HepG2 (cell line): ENCODE measurements around the gene UPK1A. TPM values are rescaled to one million over a fixed set of nuclear protein-coding genes. Genes with fewer than 3 reads are reported as not detected.
A peak's percentile ranks its signal among the peaks of the same experiment; 100 is the strongest.

ENCODE experiments used
- CERS6 ChIP-seq: sonication (generic); formaldehyde crosslinking; IDR thresholded peaks from 2 replicates; pipeline ENCODE4 v1.5.0; 2020; ENCODE audit warnings: missing genetic modification reagents
- HDAC1 ChIP-seq: sonication (generic); formaldehyde crosslinking; IDR thresholded peaks from 2 replicates; pipeline ENCODE4 v1.5.1; 2020; ENCODE audit warnings: mild to moderate bottlenecking, missing genetic modification reagents
- KDM5B ChIP-seq: sonication (generic); formaldehyde crosslinking; IDR thresholded peaks from 2 replicates; pipeline ENCODE4 v1.4.0; 2020; ENCODE audit warnings: missing genetic modification reagents, mild to moderate bottlenecking, borderline replicate concordance
- LRRFIP1 ChIP-seq: sonication (generic); formaldehyde crosslinking; conservative IDR thresholded peaks from 2 replicates; pipeline ENCODE4 v1.4.0; 2020; ENCODE audit warnings: missing genetic modification reagents
- PAXIP1 ChIP-seq: sonication (generic); formaldehyde crosslinking; conservative IDR thresholded peaks from 2 replicates; pipeline ENCODE4 v1.4.0; 2020; ENCODE audit warnings: mild to moderate bottlenecking, missing genetic modification reagents, moderate library complexity
- TBP ChIP-seq: sonication (generic); formaldehyde crosslinking; IDR thresholded peaks from 2 replicates; pipeline ENCODE4 v1.5.0; 2020; ENCODE audit warnings: missing genetic modification reagents
- TOPORS ChIP-seq: sonication (generic); formaldehyde crosslinking; IDR thresholded peaks from 2 replicates; pipeline ENCODE4 v1.8.0; 2023; ENCODE audit warnings: mild to moderate bottlenecking, missing genetic modification reagents
- ZFP37 ChIP-seq: sonication (generic); formaldehyde crosslinking; IDR thresholded peaks from 2 replicates; pipeline ENCODE4 v1.4.0; 2020; ENCODE audit warnings: missing genetic modification reagents, borderline replicate concordance
- ZNF329 ChIP-seq: sonication (generic); formaldehyde crosslinking; IDR thresholded peaks from 2 replicates; pipeline ENCODE4 v1.9.0; 2021; ENCODE audit warnings: low read depth, mild to moderate bottlenecking, missing genetic modification reagents
- ZNF383 ChIP-seq: sonication (generic); formaldehyde crosslinking; IDR thresholded peaks from 2 replicates; pipeline ENCODE4 v1.4.0; 2020; ENCODE audit warnings: missing genetic modification reagents, mild to moderate bottlenecking, borderline replicate concordance
- ZNF558 ChIP-seq: sonication (generic); formaldehyde crosslinking; IDR thresholded peaks from 2 replicates; pipeline ENCODE4 v1.9.0; 2022; ENCODE audit warnings: mild to moderate bottlenecking, missing genetic modification reagents, borderline replicate concordance
- ZNF597 ChIP-seq: sonication (generic); formaldehyde crosslinking; IDR thresholded peaks from 2 replicates; pipeline ENCODE4 v1.5.0; 2020; ENCODE audit warnings: missing genetic modification reagents
- ZNF761 ChIP-seq: sonication (generic); formaldehyde crosslinking; conservative IDR thresholded peaks from 2 replicates; pipeline ENCODE4 v1.4.0; 2020; ENCODE audit warnings: mild to moderate bottlenecking, missing genetic modification reagents
- ZNF816 ChIP-seq: sonication (generic); formaldehyde crosslinking; IDR thresholded peaks from 2 replicates; pipeline ENCODE4 v1.8.0; 2022; ENCODE audit warnings: missing genetic modification reagents, mild to moderate bottlenecking, borderline replicate concordance
- polyA plus RNA-seq, 8 experiments: library from polyadenylated mRNA; depleted of rRNA in 3 of 8; stranded (reverse) in 7 of 8; unstranded in 1 of 8; fragments of >200 nt; fragmentation: Illumina TruSeq in 4 of 8; extraction: Trizol in 4 of 8; gene quantifications; 2 replicates each; pipeline versions ENCODE4 v1.2.1 to v1.2.3, GENCODE V29; 2011 to 2016; ENCODE audit warnings: low read depth in 4 of 8, missing spikeins in 1 of 8, mixed read lengths in 1 of 8; ENCODE audit not compliant: insufficient read depth in 1 of 8
- total RNA-seq, 5 experiments: library from RNA; depleted of rRNA; stranded (reverse); fragments of >200 nt; fragmentation: Illumina TruSeq; extraction: Trizol; gene quantifications; 2 replicates each; pipeline ENCODE4 v1.2.3, GENCODE V29; 2016; ENCODE audit warnings: low read depth in 1 of 5
- TF ChIP-seq, protein P1 (sequence below): sonication (generic); formaldehyde crosslinking; IDR thresholded peaks from 2 replicates; pipeline ENCODE4 v1.4.0; 2020; ENCODE audit warnings: missing genetic modification reagents
- TF ChIP-seq, protein P2 (sequence below): sonication (generic); formaldehyde crosslinking; IDR thresholded peaks from 2 replicates; pipeline ENCODE4 v1.4.0; 2020; ENCODE audit warnings: missing genetic modification reagents, borderline replicate concordance

UPK1A gene
- total and polyA plus RNA-seq, 2 of the 13 experiments (the other 11 are each of a cell fraction or from before 2014, with no cell fraction given): 2.9 TPM; not detected in 1

DNA sequence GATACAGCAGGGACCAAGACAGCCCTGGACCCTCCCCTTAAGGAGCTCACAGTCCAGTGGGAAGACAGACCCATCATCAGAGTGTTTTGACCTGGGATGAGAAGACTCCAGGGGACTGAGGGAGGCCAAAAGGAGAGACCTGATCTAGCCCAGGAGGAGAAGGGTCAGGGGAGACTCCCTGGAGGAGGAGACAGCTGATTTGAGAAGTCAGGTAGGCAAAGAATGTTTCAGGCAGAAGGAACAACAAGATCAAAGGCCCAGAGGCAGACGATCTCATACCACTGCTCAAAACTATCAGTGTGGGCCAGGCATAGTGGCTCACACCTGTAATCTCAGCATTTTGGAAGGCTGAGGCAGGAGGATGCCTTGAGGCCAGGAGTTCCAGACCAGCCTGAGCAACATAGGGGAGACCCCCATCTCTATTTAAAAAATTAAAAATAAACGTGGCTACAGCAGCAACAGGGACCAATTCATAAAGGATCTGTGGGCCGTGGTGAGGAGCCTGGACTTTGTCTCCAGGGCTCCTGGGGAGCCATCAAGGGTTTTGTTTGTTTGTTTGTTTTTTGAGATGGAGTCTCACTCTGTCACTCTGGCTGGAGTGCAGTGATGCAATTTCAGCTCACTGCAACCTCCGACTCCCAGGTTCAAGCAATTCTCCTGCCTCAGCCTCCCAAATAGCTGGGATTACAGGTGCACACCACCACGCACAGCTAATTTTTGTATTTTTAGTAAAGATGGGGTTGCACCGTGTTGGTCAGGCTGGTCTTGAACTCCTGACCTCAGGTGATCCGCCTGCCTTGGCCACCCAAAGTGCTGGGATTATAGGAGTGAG is 20.4 kb upstream of the UPK1A start (continued):
- no peak for TF ChIP-seq ZNF597 (CRISPR knock-in tag)
- no peak for TF ChIP-seq ZNF761 (CRISPR knock-in tag)
- TF ChIP-seq CERS6 (CRISPR knock-in tag): no peak
- TF ChIP-seq TOPORS (CRISPR knock-in tag): no peak
- no peak for TF ChIP-seq ZNF383 (CRISPR knock-in tag)
- no peak for TF ChIP-seq LRRFIP1
- no peak for TF ChIP-seq ZNF329 (CRISPR knock-in tag)
- TF ChIP-seq, protein P1, sequence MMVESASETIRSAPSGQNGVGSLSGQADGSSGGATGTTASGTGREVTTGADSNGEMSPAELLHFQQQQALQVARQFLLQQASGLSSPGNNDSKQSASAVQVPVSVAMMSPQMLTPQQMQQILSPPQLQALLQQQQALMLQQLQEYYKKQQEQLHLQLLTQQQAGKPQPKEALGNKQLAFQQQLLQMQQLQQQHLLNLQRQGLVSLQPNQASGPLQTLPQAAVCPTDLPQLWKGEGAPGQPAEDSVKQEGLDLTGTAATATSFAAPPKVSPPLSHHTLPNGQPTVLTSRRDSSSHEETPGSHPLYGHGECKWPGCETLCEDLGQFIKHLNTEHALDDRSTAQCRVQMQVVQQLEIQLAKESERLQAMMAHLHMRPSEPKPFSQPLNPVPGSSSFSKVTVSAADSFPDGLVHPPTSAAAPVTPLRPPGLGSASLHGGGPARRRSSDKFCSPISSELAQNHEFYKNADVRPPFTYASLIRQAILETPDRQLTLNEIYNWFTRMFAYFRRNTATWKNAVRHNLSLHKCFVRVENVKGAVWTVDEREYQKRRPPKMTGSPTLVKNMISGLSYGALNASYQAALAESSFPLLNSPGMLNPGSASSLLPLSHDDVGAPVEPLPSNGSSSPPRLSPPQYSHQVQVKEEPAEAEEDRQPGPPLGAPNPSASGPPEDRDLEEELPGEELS (CRISPR knock-in tag): peak; percentile 14; the same call in 1 of the 2 replicates
- TF ChIP-seq ZNF816 (CRISPR knock-in tag): no peak
- TF ChIP-seq PAXIP1 (CRISPR knock-in tag): 0 out of 2 replicates have a peak, but pooled peaks have one; percentile 32
- no peak for TF ChIP-seq ZNF558 (CRISPR knock-in tag)
- no peak for TF ChIP-seq TBP (CRISPR knock-in tag)
- peak; percentile 45; the same call in 1 of the 2 replicates for TF ChIP-seq HDAC1 (CRISPR knock-in tag)
- TF ChIP-seq, protein P2, sequence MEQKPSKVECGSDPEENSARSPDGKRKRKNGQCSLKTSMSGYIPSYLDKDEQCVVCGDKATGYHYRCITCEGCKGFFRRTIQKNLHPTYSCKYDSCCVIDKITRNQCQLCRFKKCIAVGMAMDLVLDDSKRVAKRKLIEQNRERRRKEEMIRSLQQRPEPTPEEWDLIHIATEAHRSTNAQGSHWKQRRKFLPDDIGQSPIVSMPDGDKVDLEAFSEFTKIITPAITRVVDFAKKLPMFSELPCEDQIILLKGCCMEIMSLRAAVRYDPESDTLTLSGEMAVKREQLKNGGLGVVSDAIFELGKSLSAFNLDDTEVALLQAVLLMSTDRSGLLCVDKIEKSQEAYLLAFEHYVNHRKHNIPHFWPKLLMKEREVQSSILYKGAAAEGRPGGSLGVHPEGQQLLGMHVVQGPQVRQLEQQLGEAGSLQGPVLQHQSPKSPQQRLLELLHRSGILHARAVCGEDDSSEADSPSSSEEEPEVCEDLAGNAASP (CRISPR knock-in tag): no peak
- no peak for TF ChIP-seq KDM5B (CRISPR knock-in tag)
- no peak for TF ChIP-seq ZFP37
